Tibial nerve (tissue), 3 donors: ENCODE results near the gene MCC.

Experiments
- POLR2A ChIP-seq, 2 donors: fragments of 450-650 bp; IDR thresholded peaks; one replicate each; pipeline ENCODE4 v1.6.1; 2017; ENCODE audit warnings: antibody characterized with exemption in 2 of 2, mild to moderate bottlenecking in 2 of 2, moderate library complexity in 2 of 2
- TF ChIP-seq, protein P1 (sequence below), 5 experiments: fragments of 200-600 bp in 3 of 5; fragments of 450-650 bp in 2 of 5; sonication (generic) in 3 of 5; IDR thresholded peaks; one replicate each; pipeline ENCODE4 v1.5.1; 2016 to 2019; ENCODE audit warnings: antibody characterized with exemption in 5 of 5, mild to moderate bottlenecking in 3 of 5, moderate library complexity in 2 of 5

DNA sequence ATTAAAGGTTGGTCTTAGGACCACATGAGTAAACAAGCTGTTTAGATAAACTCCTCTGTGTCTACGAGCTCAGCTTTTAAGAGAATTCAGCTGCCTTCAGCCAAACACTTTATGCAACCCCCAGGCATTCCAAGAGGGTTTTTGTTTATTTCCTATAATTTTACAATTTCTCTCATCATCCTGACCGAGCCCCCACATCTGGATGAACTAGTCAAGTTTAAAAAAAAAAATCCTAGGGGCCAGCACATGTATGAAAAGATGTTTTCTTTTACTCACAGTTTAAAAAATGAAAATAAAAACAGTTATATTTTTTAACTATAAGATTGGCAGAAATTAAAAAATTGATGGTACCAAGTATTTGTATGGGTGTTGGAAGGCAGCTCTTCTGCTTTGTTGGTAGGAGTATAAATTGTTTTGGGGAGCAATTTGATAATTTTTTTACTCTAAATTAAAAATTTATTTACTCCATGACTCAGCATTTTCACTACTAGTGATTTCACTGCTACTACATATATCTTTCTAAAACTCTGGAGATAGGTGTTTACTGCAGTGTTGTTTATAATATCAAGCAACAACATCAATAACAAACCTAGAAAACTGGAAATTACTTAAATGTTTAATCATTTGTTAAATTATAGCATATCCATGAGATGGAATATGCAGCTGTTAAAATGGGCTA is 43.4 kb upstream of the MCC start:
- TF ChIP-seq, protein P1, sequence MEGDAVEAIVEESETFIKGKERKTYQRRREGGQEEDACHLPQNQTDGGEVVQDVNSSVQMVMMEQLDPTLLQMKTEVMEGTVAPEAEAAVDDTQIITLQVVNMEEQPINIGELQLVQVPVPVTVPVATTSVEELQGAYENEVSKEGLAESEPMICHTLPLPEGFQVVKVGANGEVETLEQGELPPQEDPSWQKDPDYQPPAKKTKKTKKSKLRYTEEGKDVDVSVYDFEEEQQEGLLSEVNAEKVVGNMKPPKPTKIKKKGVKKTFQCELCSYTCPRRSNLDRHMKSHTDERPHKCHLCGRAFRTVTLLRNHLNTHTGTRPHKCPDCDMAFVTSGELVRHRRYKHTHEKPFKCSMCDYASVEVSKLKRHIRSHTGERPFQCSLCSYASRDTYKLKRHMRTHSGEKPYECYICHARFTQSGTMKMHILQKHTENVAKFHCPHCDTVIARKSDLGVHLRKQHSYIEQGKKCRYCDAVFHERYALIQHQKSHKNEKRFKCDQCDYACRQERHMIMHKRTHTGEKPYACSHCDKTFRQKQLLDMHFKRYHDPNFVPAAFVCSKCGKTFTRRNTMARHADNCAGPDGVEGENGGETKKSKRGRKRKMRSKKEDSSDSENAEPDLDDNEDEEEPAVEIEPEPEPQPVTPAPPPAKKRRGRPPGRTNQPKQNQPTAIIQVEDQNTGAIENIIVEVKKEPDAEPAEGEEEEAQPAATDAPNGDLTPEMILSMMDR (IDR thresholded peaks at IDR 0.05): no peak
- TF ChIP-seq POLR2A (IDR thresholded peaks at IDR 0.05): no peak
